C4-2B (cell line): ENCODE results near the gene FMNL3.

Experiments
- H3K27ac ChIP-seq: fragments of 450-650 bp; 2 replicates; pipeline ENCODE4 v1.5.1; 2017
- CTCF ChIP-seq: fragments of 450-650 bp; conservative IDR thresholded peaks from 2 replicates; pipeline ENCODE4 v1.5.1; 2017; ENCODE audit warnings: mild to moderate bottlenecking
- ZFX ChIP-seq: fragments of 450-650 bp; IDR thresholded peaks from 2 replicates; pipeline ENCODE4 v1.6.1; 2017

Gene FMNL3

GRCh38 chr12:49631336-49631907, 75.8 kb downstream of the FMNL3 start:
- H3K27ac ChIP-seq: no peak overlapping the region
- no peak for TF ChIP-seq CTCF

DNA sequence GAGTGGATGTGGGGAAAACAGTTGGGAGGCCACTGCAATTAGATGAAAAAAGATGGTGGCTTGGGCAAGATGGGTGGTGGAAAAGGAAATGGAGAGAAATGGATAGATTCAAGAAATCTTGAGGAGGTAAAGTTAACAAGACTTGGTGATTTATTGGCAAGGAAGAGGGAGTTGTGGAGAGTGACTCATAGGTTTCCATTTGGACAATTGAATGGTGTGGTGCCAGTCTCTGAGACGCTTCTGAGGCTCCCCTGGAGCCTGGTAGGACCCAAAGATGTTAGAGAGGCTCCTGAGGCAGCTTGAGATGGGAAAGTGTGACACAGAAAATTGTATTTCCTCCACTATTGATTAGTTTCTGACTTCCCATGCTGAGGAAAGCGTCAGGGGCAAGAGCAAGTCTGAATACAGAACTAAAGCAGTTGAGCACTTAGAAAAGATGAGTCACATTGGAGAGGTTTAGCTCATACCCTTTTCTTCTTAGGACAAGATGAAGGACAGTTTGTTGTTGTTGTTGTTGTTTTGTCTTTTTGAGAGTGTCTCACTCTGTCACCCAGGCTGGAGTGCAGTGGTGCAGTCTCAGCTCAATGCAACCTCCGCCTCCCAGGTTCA, 79.3 kb downstream of the FMNL3 start:
- H3K27ac ChIP-seq: no peak overlapping the region; the same call in 1 of the 2 replicates
- TF ChIP-seq CTCF (no peak), ZFX (no peak)

- TF ChIP-seq CTCF: no peak
- TF ChIP-seq ZFX: no peak
- H3K27ac ChIP-seq: no peak overlapping the region
Observed at GRCh38 chr12:49626836-49627235, 80.4 kb downstream of the FMNL3 start.

- no peak overlapping the region for H3K27ac ChIP-seq
- TF ChIP-seq ZFX (no peak), CTCF (no peak; the same call in 1 of the 2 replicates)
Observed at GRCh38 chr12:49626169-49626835, 80.9 kb downstream of the FMNL3 start.

GRCh38 chr12:49624921-49625577, 82.2 kb downstream of the FMNL3 start:
- no peak overlapping the region for H3K27ac ChIP-seq
- TF ChIP-seq ZFX (no peak), CTCF (no peak)

- TF ChIP-seq CTCF: peak; percentile 71
- no peak; the same call in 1 of the 2 replicates for TF ChIP-seq ZFX
- peak within 1 kb of the TSS; percentile 65 for H3K27ac ChIP-seq
Observed at GRCh38 chr12:49623142-49623904, 83.9 kb downstream of the FMNL3 start, which contains the start of gene PRPF40B. TSS of gene PRPF40B (plus strand) at chr12:49623561. CDS start at chr12:49623591, 30 bp downstream.
